K562 (cell line): Measurements from ENCODE around the gene ZNF239. TPM values are rescaled to one million over a fixed set of nuclear protein-coding genes. Genes with fewer than 3 reads are reported as not detected.

Experiments used
- CTBP1 ChIP-seq: fragments of 450-650 bp; IDR thresholded peaks from 2 replicates; pipeline ENCODE4 v1.6.1; 2016; ENCODE audit warnings: borderline replicate concordance
- ETS1 ChIP-seq: conservative IDR thresholded peaks from 2 replicates; pipeline ENCODE4 v1.6.1; 2011; ENCODE audit warnings: low read depth, mild to moderate bottlenecking, low read length; ENCODE audit not compliant: control insufficient read depth
- HES1 ChIP-seq: fragments of 450-650 bp; IDR thresholded peaks from 2 replicates; pipeline ENCODE4 v1.6.1; 2016; ENCODE audit warnings: low read depth, mild to moderate bottlenecking, moderate library complexity
- KDM5B ChIP-seq: fragments of 200-600 bp; sonication (generic); IDR thresholded peaks from 2 replicates; pipeline ENCODE4 v1.6.1; 2012; ENCODE audit warnings: low read depth, mild to moderate bottlenecking, moderate library complexity, low read length, control low read depth, inconsistent platforms; ENCODE audit not compliant: insufficient replicate concordance
- MAX ChIP-seq: sonication (generic); formaldehyde crosslinking; IDR thresholded peaks from 2 replicates; pipeline ENCODE4 v1.9.0; 2022; ENCODE audit warnings: mild to moderate bottlenecking, missing genetic modification reagents
- MITF ChIP-seq: IDR thresholded peaks from 2 replicates; pipeline ENCODE4 v1.6.1; 2014; ENCODE audit warnings: antibody characterized with exemption
- PCBP1 ChIP-seq: fragments of 200-400 bp; formaldehyde crosslinking; IDR thresholded peaks from 2 replicates; pipeline ENCODE4 v1.6.1; 2018; ENCODE audit warnings: mild to moderate bottlenecking, low read depth, low read length; ENCODE audit not compliant: poor library complexity, severe bottlenecking
- SAFB ChIP-seq: fragments of 200-400 bp; formaldehyde crosslinking; IDR thresholded peaks from 2 replicates; pipeline ENCODE4 v1.6.1; 2017; ENCODE audit warnings: low read depth, low read length, borderline replicate concordance
- SAP30 ChIP-seq: fragments of 200-600 bp; sonication (generic); IDR thresholded peaks from 2 replicates; pipeline ENCODE4 v1.6.1; 2012; ENCODE audit warnings: borderline replicate concordance, low read depth, mild to moderate bottlenecking, moderate library complexity, low read length, control low read depth, inconsistent platforms; ENCODE audit not compliant: insufficient read depth, poor library complexity, severe bottlenecking
- SUPT5H ChIP-seq: fragments of 450-650 bp; IDR thresholded peaks from 2 replicates; pipeline ENCODE4 v1.6.1; 2016
- TEAD4 ChIP-seq, 2 experiments: sonication (generic) in 1 of 2; formaldehyde crosslinking in 1 of 2; IDR thresholded peaks; 2 replicates each; pipeline versions ENCODE4 v1.6.1 to v1.8.0; 2012 to 2022; ENCODE audit warnings: borderline replicate concordance in 1 of 2, inconsistent platforms in 1 of 2, low read length in 1 of 2, mild to moderate bottlenecking in 1 of 2, missing genetic modification reagents in 1 of 2
- UBTF ChIP-seq, 2 experiments: IDR thresholded peaks; 2 replicates each; pipeline ENCODE4 v1.6.1; 2012; ENCODE audit warnings: improper control_type of control experiment in 2 of 2, low read depth in 2 of 2, low read length in 2 of 2, borderline replicate concordance in 1 of 2
- ZNF511 ChIP-seq: sonication (generic); formaldehyde crosslinking; IDR thresholded peaks from 2 replicates; pipeline ENCODE4 v1.8.0; 2022; ENCODE audit warnings: mild to moderate bottlenecking, missing genetic modification reagents
- ZNF740 ChIP-seq, 3 experiments: fragments of 200-800 bp in 1 of 3; sonication (Bioruptor generic) in 1 of 3; sonication (generic) in 1 of 3; formaldehyde crosslinking in 1 of 3; IDR thresholded peaks; 2 replicates each; pipeline versions ENCODE4 v1.6.1 to v1.8.0; 2016 to 2022; ENCODE audit warnings: mild to moderate bottlenecking in 2 of 3, missing compliant biosample characterization in 2 of 3, missing genetic modification characterization in 2 of 3, missing genetic modification reagents in 1 of 3
- ZNF785 ChIP-seq: fragments of 250-450 bp; sonication (Bioruptor Pico); IDR thresholded peaks from 2 replicates; pipeline ENCODE4 v1.4.0; 2020; ENCODE audit warnings: mild to moderate bottlenecking
- polyA plus RNA-seq, 8 experiments: library from polyadenylated mRNA; depleted of rRNA in 4 of 8; stranded (reverse) in 5 of 8; unstranded in 3 of 8; fragments of >200 nt; fragmentation: Nextera tagmentation in 2 of 8; fragmentation: Illumina TruSeq in 1 of 8; extraction: Ambion mirVana in 2 of 8; extraction: Trizol in 1 of 8; gene quantifications; 2 replicates each; pipeline versions ENCODE4 v1.2.1 to v1.2.3, GENCODE V29; 2011 to 2014; ENCODE audit warnings: inconsistent platforms in 1 of 8, missing spikeins in 1 of 8
- total RNA-seq, 7 experiments: library from RNA; depleted of rRNA in 6 of 7; stranded (reverse); fragments of >200 nt in 6 of 7; fragmentation: Illumina TruSeq in 2 of 7; extraction: Trizol in 2 of 7; gene quantifications; 2 replicates each; pipeline versions ENCODE4 v1.2.1 to v1.2.3, GENCODE V29; 2011 to 2021; ENCODE audit warnings: low replicate concordance in 1 of 7

The ZNF239 gene
- total and polyA plus RNA-seq, 9 of the 15 experiments (the other 6 are each of a cell fraction or from before 2014, with no cell fraction given): 13.7 to 26.7 (median 23.4) TPM

- peak; percentile 66; the same call in 1 of the 2 replicates for TF ChIP-seq HES1
- peak; percentile 63 for TF ChIP-seq SUPT5H
- 0 out of 4 replicates have a peak, but pooled peaks of 1 of the 2 experiments have one; percentile 31 for TF ChIP-seq UBTF (IDR thresholded peaks at IDR 0.05; ENCODE audit: borderline replicate concordance in 1 of 2, low read depth in 2 of 2, low read length in 2 of 2)
- peak; percentile 76; the same call in 1 of the 2 replicates for TF ChIP-seq SAFB
- TF ChIP-seq ZNF785 (CRISPR knock-in tag): no peak
- peak; percentile 97 for TF ChIP-seq SAP30
- peak; percentile 92 for TF ChIP-seq CTBP1
- 0 out of 2 replicates have a peak, but pooled peaks have one; percentile 58 for TF ChIP-seq ZNF740 (CRISPR knock-in tag; IDR thresholded peaks at IDR 0.05)
- no peak for TF ChIP-seq ZNF740 (tag; IDR thresholded peaks at IDR 0.05)
- TF ChIP-seq ZNF511: peak; percentile 99
- peak; percentile 39 for TF ChIP-seq KDM5B
- TF ChIP-seq PCBP1: peak; percentile 88
- TF ChIP-seq MAX (CRISPR knock-in tag): peak; percentile 97
- no peak; the same call in 1 of the 2 replicates for TF ChIP-seq TEAD4 (IDR thresholded peaks at IDR 0.05; ENCODE audit: low read length)
- TF ChIP-seq TEAD4 (CRISPR knock-in tag; IDR thresholded peaks at IDR 0.05; ENCODE audit: borderline replicate concordance): peak; percentile 97
- peak; percentile 51; the same call in 1 of the 2 replicates for TF ChIP-seq MITF
- TF ChIP-seq ETS1: peak; percentile 97
Measured at GRCh38 chr10:43574001-43574892, at the start of gene ZNF239 (continued).
